HG02610 (cell line): ENCODE data around the gene KLHL29.

Experiments used
- ATAC-seq: cut with Tn5 transposase; IDR thresholded peaks from one replicate; pipeline ENCODE4 v1.9.1; 2021; ENCODE audit warnings: mild to moderate bottlenecking, moderate library complexity; ENCODE audit not compliant: unreplicated experiment

KLHL29 gene

DNA sequence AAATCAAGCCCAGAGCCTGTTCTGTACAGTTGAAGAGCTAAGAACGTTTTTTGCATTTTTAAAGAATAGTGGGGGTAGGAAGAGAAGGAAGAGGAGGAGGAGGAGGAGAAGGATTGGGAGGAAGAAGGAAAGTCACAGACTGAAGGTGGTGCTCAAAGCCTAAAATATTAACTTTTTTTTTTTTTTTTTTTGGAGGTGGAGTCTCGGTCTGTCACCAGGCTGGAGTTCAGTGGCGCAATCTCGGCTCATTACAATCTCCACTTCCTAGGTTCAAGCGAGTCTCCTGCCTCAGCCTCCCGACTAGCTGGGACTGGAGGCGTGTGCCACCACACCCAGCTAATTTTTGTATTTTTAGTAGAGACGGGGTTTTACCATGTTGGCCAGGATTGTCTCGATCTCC, 18.3 kb upstream of the KLHL29 start:
- ATAC-seq: no peak

- ATAC-seq: no peak
These were observed 17.2 kb upstream of the KLHL29 start for GRCh38 chr2:23367760-23368159.

- no peak for ATAC-seq
These were observed 11.3 kb upstream of the KLHL29 start for GRCh38 chr2:23373666-23374065.

- ATAC-seq: peak; percentile 59
These were observed 9.5 kb upstream of the KLHL29 start for GRCh38 chr2:23375448-23375847.

GRCh38 chr2:23376075-23376474, 8.9 kb upstream of the KLHL29 start:
- no peak for ATAC-seq

DNA sequence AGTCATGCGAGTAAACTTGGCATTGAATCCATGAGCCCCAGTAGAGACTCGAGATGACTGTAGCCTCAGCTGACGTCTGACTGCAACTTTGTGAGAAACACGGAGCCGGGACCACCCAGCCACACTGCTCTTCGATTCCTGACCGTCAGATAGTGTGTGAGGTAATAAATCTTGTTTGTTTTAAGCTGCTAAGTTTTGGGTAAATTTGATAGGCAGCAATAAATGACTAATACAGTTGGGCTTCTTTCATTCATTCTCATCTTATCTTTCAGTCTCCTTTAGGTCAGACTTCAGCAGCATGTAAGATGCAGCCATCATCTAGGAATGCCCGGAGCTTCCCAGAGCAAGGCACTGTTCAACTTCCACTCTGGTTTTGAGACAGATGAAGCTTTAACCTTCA, 8.0 kb upstream of the KLHL29 start:
- no peak for ATAC-seq

DNA sequence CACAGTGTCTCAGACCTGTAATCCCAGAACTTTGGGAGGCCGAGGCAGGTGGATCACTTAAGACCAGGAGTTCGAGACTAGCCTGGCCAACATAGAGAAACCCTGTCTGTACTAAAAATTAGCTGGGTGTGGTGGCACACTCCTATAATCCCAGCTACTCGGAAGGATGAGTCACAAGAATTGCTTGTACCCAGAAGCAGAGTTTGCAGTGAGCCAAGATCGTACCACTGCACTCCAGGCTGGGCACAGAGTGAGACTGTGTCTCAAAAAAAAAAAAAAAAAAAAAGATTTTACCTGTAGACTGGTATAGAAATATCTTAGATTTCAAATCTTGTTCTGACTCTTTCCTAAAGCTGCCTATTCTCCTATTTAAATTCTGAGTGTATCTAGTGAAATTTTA, 7.2 kb upstream of the KLHL29 start:
- no peak for ATAC-seq

GRCh38 chr2:23378496-23378895, 6.5 kb upstream of the KLHL29 start:
- no peak for ATAC-seq

DNA sequence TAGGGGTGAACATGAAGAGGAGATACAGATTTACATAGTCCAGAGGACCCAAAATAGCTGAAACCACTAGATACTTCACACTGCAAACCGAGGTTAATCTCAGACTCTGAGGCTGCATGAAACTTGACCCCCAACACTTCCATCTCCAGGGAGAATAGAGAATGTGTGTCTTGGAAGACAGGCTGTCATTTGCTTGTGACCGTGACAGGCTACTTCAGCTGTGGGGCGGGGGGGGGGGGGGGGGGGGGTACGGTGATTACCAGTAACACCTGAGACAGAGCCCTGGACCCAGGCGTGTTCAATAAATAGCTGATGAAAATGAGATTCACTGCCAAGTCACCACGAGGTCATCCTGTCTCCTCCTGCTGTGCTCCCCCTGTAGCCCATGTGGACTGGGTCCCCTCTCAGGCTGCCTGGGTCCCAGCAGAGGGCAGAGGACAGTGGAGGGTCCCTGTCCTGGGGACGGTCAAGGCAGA, 5.7 kb upstream of the KLHL29 start:
- ATAC-seq: peak; percentile 36

DNA sequence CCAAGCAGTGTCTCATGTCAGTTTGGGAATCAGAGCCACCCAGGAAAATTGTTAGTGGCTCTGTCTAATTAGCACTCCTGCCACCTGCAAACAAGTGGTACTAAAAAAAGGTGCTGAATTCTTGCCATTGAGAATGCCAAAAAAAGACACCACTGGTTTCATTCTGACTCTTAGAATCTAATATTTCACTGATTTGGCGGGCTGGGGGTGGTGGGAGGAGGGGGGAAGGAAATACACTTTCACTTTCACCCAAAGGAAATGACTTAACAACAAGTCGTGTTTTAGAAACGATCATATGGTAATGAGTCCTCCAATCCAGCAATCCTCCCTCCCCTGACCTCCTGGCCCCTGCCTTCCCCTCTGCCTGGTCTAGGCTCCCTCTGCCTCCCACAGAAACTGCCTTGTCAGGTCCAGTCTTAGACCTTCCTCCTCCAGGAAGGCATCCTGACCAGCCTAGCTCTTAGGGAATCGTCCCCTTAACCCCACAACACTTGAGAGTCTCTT, 4.4 kb upstream of the KLHL29 start:
- ATAC-seq: peak; percentile 44

- no peak for ATAC-seq
These were observed 3.9 kb upstream of the KLHL29 start for GRCh38 chr2:23381084-23381483.

GRCh38 chr2:23381485-23381884, 3.5 kb upstream of the KLHL29 start:
- no peak for ATAC-seq

DNA sequence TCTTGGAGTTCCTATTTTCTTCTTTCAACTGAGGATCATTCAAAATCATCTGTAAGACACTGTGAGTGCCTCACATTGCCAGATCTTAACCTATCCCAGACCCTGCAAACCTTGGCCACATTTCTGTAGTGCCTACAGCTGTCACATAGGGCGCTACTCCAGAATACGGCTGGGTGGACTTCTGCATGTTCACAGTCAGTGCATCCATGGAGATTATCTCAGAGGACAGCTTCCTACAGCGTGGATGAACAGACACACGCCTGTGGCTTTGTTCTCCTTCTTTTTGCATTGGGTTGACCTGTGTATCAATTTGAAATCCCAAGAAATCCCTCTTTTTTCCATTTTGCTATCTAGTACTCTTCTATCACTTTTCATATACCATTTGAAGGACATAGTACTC, 1.9 kb upstream of the KLHL29 start:
- ATAC-seq: no peak

GRCh38 chr2:23385351-23385747, 370 bp downstream of the KLHL29 start:
- ATAC-seq: peak; percentile 25

GRCh38 chr2:23385748-23386338, 864 bp downstream of the KLHL29 start:
- peak; percentile 17 for ATAC-seq

DNA sequence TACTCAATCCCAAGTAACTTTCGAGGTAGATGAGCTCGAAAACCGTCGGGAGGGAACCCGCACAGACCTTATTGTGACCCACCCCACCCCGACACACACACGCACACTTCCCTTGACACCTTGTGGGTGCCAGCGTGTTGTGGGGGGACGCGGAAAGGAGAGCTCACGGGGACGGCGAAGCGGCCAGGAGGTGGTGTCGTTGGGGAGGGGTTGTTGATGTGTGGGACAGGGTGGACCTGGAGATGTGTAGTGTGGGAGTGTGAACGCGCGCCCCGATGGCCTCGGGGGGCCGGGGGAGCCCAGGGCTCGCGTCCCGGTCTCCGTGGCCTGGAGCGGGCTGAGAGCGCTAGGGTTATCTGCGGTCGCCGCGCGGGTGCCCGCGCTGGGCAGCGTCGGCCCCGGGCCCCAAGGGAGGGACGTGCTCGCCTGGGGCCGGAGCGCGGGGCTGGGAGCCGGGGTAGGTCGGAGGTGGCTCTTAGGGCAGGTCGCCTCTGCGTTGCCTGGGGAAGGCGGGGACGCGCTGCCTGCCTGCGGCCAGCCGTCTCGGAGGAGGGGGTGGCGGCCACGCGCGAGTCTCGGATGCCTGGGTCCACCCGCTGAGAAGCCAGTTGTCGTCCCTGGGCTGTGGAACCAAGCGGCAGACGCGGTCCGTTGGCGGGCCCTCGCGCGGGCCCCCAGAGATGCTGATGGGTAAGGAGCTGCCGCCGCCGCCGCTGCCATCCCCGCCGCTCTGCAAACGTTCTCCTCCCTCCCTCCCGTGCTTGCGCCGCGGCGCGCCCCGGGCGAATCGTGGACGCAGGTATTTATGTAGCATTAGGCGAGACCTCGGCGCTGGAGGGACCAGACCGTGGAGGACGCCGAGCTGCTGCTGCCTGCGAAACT, 1.6 kb downstream of the KLHL29 start:
- ATAC-seq: no peak

DNA sequence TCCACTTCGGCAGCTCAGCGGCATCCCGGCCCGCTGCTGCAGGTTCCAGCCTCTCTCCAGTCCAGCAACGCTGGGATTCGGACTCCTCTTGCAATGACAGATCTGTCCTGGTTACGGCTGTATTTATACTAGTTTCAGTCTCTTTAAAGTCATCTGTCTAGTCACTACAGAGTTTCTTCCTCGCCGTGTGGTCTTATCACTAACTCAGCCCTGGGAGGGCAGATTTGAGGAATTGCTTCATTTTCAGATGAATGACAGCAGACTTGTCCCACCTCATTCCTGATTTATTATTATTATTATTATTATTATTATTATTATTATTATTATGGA, 2.2 kb downstream of the KLHL29 start:
- no peak for ATAC-seq

DNA sequence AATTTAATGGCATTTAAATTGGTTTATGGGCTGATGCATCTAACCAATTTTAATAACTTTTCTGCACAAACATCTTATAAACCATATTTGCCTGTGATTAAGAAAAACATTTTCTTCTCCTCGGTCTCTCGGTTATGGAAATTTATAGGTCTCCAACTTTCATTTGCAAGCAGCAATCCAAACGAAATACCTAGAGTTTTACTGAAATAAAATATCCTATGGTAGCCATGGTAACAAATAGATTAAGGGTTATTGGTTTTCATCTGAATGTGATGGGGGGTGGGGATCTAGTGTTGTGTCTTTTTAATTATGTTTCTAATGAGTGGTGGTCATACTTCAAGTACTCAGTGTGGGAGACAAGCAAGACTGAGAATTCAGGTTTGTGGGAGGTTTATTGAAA, 2.9 kb downstream of the KLHL29 start:
- ATAC-seq: no peak

- no peak for ATAC-seq
These were observed 3.3 kb downstream of the KLHL29 start for GRCh38 chr2:23388294-23388693.

DNA sequence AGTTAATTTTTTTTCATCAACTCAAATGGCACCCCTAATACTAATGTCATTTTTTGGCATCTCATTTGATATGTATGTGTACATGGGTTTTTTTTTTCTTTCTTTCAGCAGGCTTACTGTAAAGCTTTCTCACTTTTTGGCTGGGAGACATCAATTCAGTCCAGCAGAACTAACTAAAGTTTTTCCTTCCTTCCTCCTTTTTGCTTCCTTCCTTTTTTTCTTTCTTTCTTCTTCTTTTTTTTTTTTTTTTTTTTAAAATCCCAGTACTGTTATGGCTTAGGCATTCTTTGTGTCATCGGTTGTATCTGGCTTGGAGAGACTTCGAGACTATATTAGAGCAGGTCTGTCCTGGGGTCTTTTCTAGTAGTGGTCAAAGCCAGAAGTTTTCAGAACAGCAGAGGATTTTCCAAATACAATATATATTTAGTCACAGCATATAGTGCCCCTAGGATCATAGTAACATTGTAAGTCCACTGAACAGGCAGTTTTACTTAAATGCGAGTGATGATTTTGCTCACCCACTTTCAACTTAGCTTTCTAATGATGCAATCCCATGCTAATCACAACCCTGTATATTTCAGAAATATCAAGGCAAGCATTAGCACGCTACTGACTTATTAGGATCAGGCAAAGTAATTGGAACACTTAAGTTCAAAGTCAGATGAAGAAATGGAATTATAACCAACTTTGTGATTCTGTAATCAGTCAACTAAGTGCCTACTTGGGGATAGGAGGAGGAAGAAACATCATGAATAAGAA, 4.0 kb downstream of the KLHL29 start:
- no peak for ATAC-seq

DNA sequence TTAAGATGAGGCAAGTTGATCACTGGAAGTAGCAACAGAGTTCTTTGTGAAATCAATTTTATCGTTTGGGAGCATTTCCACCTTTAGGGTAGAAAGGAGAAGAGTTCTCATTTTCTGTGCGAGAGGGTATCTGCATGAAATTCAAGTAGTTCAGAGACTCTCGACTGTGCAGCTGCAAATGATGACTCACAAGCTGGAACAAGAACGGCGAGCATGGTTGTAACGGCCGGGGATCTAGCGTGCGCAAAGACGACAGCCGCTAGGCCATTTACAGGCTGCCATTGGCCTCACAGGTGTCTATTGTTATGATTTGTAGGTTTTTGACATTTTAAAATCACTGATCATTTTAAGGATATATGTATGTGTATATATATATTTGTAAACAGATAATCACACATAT, 5.2 kb downstream of the KLHL29 start:
- ATAC-seq: no peak
